Spleen (tissue), 13 donors: ENCODE results near the gene OR4M2. TPM values are rescaled to one million over a fixed set of nuclear protein-coding genes. Genes with fewer than 3 reads are reported as not detected.
"Not testable (repeated sequence)": the region's sequence is repeated elsewhere in the genome, so short reads cannot be mapped to it uniquely, and the experiment has no call there.

Experiments
- DNase-seq: peaks from one replicate; pipeline ENCODE4 v3.0.0-alpha.2; 2020
- H3K27ac ChIP-seq, 8 donors: fragments of 200-600 bp; sonication (generic) in 7 of 8; 1 replicate in 4 of 8; 2 replicates in 4 of 8; pipeline versions ENCODE4 v1.5.0 to v1.8.0; 2016 to 2021; ENCODE audit warnings: inconsistent platforms in 4 of 8, mild to moderate bottlenecking in 4 of 8, moderate library complexity in 1 of 8
- H3K27me3 ChIP-seq, 7 donors: fragments of 200-600 bp; sonication (generic) in 6 of 7; replicated peaks in 1 of 7; 1 replicate in 4 of 7; 2 replicates in 3 of 7; pipeline versions ENCODE4 v1.5.0 to v1.8.0; 2016 to 2021; ENCODE audit warnings: inconsistent platforms in 3 of 7, mild to moderate bottlenecking in 1 of 7
- H3K36me3 ChIP-seq, 6 donors: fragments of 200-600 bp; sonication (generic) in 5 of 6; 1 replicate in 4 of 6; 2 replicates in 2 of 6; pipeline versions ENCODE4 v1.5.0 to v1.8.0; 2016 to 2021; ENCODE audit warnings: inconsistent platforms in 2 of 6
- H3K4me1 ChIP-seq, 6 donors: fragments of 200-600 bp; sonication (generic) in 5 of 6; 1 replicate in 3 of 6; 2 replicates in 3 of 6; pipeline versions ENCODE4 v1.5.0 to v1.8.0; 2016 to 2021; ENCODE audit warnings: inconsistent platforms in 3 of 6
- H3K4me3 ChIP-seq, 8 donors: fragments of 200-600 bp; sonication (generic) in 7 of 8; 1 replicate in 4 of 8; 2 replicates in 4 of 8; pipeline versions ENCODE4 v1.5.0 to v1.8.0; 2016 to 2021; ENCODE audit warnings: inconsistent platforms in 4 of 8, mild to moderate bottlenecking in 4 of 8, moderate library complexity in 2 of 8
- H3K9me3 ChIP-seq, 8 donors: fragments of 200-600 bp; sonication (generic) in 7 of 8; 1 replicate in 4 of 8; 2 replicates in 4 of 8; pipeline versions ENCODE4 v1.5.0 to v1.8.0; 2016 to 2021; ENCODE audit warnings: inconsistent platforms in 4 of 8
- WGBS, 5 donors: extraction: QIAGEN DNeasy Blood & Tissue Kit in 3 of 5; methylation state at CpG; one replicate each; pipeline versions ENCODE4 v1.1.5 to v1.1.7; 2013 to 2018; 5-methylcytosine and 5-hydroxymethylcytosine counted together
- intact Hi-C: fragments of 100-400 bp; cut with DNase I; formaldehyde crosslinking; loops from one replicate; pipeline ENCODE4 v1.15.0; 2023; ENCODE audit warnings: low total_unique reads
- long read RNA-seq, 2 donors: transcript quantifications; one replicate each; lab custom pipeline, GENCODE V29; 2026
- polyA plus RNA-seq, 3 donors: library from polyadenylated mRNA; stranded (reverse); fragments of 200-250 nt; gene quantifications; one replicate each; pipeline ENCODE4 v1.2.1, GENCODE V29; 2013
- total RNA-seq, 7 donors: library from RNA; depleted of rRNA in 3 of 7; stranded (reverse); fragments of >200 nt in 3 of 7; fragmentation: NEBNext Ultra II Directional in 4 of 7; extraction: Animal tissue kit (Norgen Biotek cat#: 25700) in 4 of 7; gene quantifications; one replicate each; pipeline versions ENCODE4 v1.1.0 to v1.2.1, GENCODE V29; 2016 to 2021
- donor health status: healthy with polysubstance abuse.
- donor health status: DM: no; HTN: no; CAD: no; lungs with moderate emphysema.
- donor health status: DM: no; HTN: no; CAD: no.
- donor health status: Bipolar disorder and iron deficiency.
- donor health status: healthy.
- donor health status: DM: no; HTN: no; CAD: no.
- donor health status: DM: yes; HTN: yes; CAD: no.

The OR4M2 gene
- total RNA-seq, result not detected
- not detected for polyA plus RNA-seq
- long read RNA-seq, donor 1, result 0 reads
- long read RNA-seq, donor 2, result 0 reads

GRCh38 chr15:22080227-22080626 lies at the start of gene OR4M2:
OR4M2 (plus strand) TSS chr15:22080527; CDS start chr15:22080625, 98 bp downstream.
- H3K27me3 ChIP-seq, H3K4me3 ChIP-seq, intact Hi-C loops, H3K4me1 ChIP-seq, H3K36me3 ChIP-seq, H3K27ac ChIP-seq, H3K9me3 ChIP-seq, DNase-seq: not testable (repeated sequence)
- WGBS, 5 donors, result no CpG with 5 or more reads among the region's 2 CpGs

GRCh38 chr15:22069267-22069666 lies 11.1 kb upstream of the OR4M2 start:
- H3K27ac ChIP-seq, H3K27me3 ChIP-seq, DNase-seq, H3K4me1 ChIP-seq, intact Hi-C loops, H3K36me3 ChIP-seq, H3K9me3 ChIP-seq, H3K4me3 ChIP-seq: not testable (repeated sequence)

GRCh38 chr15:22081386-22081785 lies 1.1 kb downstream of the OR4M2 start:
- H3K27ac ChIP-seq, H3K4me1 ChIP-seq, H3K4me3 ChIP-seq, H3K9me3 ChIP-seq, DNase-seq, H3K27me3 ChIP-seq, intact Hi-C loops, H3K36me3 ChIP-seq: not testable (repeated sequence)
- WGBS, 5 donors, result no CpG with 5 or more reads among the region's 3 CpGs

- DNase-seq, H3K27me3 ChIP-seq, H3K27ac ChIP-seq, intact Hi-C loops, H3K36me3 ChIP-seq, H3K9me3 ChIP-seq, H3K4me1 ChIP-seq: not testable (repeated sequence)
- H3K4me3 ChIP-seq, result peak overlapping the region in 1 of 8 donors; percentile 46
- WGBS, 5 donors, result 81 to 93% methylated on average over 3 to 4 of the region's 16 CpGs; no CpG with 5 or more reads in 3 of the 5 donors
Observed at GRCh38 chr15:22098616-22099253, 18.4 kb downstream of the OR4M2 start.

GRCh38 chr15:22099289-22099891 lies 19.1 kb downstream of the OR4M2 start:
- H3K27me3 ChIP-seq, H3K4me1 ChIP-seq, H3K36me3 ChIP-seq, intact Hi-C loops, H3K9me3 ChIP-seq, H3K27ac ChIP-seq, DNase-seq: not testable (repeated sequence)
- no CpG with 5 or more reads among the region's 17 CpGs for WGBS, 5 donors
- H3K4me3 ChIP-seq, result peak overlapping the region in 1 of 8 donors; percentile 46

GRCh38 chr15:22122033-22122432 lies 41.7 kb downstream of the OR4M2 start:
- WGBS, 5 donors, result 49 to 75% (median 64%) methylated on average over 5 of the region's 5 CpGs
- H3K27me3 ChIP-seq, DNase-seq, H3K4me3 ChIP-seq, intact Hi-C loops, H3K9me3 ChIP-seq, H3K36me3 ChIP-seq, H3K4me1 ChIP-seq, H3K27ac ChIP-seq: not testable (repeated sequence)

Other genes with a start within 250 kb of the OR4M2 start
- gene POTEB, start 202.8 kb upstream of the OR4M2 start, total RNA-seq, result not detected
- gene POTEB, start 202.8 kb upstream of the OR4M2 start, polyA plus RNA-seq, result not detected